HG03066 (cell line): Measurements from ENCODE around the gene RAC2.

Experiments used
- ATAC-seq: cut with Tn5 transposase; IDR thresholded peaks from one replicate; pipeline ENCODE4 v1.9.1; 2021; ENCODE audit warnings: low read depth; ENCODE audit not compliant: unreplicated experiment

RAC2 gene

DNA sequence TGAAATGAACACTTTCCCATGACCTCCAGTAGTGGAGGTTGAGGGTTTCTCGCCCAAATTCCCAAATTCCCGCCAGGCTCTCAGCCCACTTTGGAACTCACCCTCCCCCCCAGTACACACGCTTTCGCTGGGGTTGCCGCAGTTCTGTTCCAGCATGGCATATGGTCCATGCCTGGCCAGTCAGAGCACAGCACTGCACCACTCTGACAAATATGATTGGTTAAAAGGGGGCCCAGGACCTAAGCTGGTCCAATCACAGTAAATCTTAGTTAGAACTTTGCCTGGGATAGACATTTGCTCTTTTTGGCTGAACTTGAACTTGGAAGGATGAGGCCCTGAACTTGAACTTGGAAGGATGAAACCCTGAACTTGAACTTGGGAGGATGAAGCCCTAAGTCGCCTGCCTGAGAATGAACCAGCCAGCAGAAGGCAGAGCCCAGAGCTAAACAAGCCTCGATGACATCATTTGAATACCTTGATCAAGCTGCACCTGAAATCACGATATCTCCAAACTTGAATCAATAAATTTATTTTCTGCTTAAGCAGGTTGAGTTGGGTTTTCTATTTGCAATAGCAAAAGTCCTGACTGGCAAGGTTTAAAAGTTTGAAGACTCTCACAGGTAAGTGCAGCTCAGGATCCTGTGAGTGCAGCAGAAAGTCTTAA is 19.2 kb downstream of the RAC2 start:
- ATAC-seq, result no peak

GRCh38 chr22:37223965-37224551 is 20.0 kb downstream of the RAC2 start:
- no peak for ATAC-seq

DNA sequence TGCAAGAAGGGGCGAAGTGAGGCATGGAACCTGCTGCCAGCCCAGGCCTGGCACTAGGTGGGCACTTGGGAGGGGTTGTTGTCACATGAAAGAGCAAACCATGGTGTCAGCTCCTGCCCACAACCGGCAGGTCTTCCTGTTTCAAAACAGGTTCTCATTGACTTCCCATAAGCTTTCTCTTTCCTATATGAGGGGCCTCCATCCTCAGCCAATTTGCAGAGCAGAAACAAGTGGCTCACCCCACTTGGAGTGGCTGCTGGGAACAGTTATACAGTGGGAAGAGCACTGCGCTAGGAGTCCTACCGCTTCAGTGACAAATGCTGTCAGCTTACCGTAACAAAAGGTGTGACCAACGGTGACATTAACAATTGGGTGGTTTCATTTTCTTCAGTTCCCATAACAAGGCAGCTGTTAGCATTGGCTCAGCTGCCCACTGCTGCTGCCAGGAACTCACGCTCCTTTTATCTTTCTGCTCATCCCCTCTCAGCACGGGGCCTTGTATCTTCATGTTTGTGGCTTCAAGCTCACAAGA is 21.6 kb downstream of the RAC2 start:
- no peak for ATAC-seq

GRCh38 chr22:37221424-37222333 is 22.4 kb downstream of the RAC2 start:
- ATAC-seq, result no peak

- ATAC-seq, result no peak
Measured at GRCh38 chr22:37220543-37220981, 23.5 kb downstream of the RAC2 start.

GRCh38 chr22:37219533-37219932 is 24.5 kb downstream of the RAC2 start:
- ATAC-seq, result no peak

GRCh38 chr22:37218771-37219411 is 25.2 kb downstream of the RAC2 start:
- ATAC-seq, result peak; percentile 86

DNA sequence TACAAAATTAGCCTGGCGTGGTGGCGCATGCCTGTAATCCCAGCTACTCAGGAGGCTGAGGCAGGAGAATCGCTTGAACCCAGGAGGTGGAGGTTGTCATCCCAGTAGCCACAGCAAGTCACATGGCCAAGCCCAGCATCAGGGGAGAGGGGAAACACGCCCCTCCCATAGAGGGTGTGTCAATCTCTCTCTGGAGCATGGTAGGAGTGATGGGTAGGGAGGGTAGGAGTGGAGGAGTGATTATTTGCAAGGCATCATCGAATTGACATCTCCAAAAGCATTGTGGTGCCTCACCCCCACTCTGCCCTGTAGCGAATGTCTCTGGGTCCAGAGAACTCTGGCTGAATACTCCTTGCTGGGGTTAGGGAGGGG is 25.7 kb downstream of the RAC2 start:
- no peak for ATAC-seq

- no peak for ATAC-seq
Measured at GRCh38 chr22:37215890-37216289, 28.2 kb downstream of the RAC2 start.

DNA sequence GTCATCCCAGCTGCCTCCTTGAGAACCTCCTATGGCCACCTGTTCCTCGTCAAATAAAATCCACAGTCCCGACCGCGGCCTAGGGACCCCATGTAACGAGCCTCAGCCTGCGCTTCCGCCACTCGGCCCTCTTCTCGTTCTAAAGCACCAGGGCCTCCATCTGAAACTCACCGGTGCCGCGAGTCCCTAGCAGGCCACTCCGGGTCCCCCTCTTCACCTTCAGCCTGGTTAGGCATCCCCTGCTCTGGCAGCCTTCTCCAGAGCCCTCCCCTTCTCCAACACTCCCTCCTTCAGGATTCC is 29.4 kb downstream of the RAC2 start:
- ATAC-seq, result no peak

DNA sequence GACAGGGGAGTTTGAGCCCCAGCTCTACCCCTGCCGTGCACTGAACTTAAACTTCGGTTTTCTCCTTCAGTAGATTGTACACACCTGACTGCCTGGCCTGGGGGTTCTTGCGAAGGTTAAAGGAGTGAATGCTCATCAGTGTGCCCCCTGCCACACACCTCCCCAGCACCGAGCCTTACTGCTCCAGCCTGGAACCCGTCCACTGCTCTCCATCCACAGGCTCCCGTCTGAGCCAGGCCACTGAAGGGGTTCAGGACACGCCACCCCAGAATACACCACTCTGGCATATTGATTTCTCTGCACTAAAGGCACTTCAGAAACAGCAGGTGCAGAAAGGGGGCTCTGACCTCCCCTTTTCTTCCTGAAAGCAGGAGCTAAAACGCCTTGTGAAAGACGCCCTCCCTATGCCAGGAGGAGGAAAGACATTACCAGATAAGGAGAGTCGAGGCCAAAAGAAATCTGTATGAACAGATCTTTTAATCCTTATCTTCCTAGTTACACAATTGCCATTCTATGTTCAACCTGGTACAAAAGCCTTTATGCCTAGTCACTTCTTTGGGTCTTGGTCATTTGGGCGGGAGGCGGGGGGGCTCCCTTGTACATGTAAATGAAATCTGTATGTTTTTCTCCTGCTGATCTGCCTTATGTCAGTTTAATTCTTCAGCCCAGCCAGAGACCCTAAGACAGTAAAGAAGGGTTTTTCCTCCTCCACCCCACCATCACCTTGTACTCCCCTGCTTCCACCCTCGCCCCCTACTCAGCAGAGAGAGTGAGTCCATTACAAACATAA is 29.9 kb downstream of the RAC2 start:
- ATAC-seq, result no peak

- ATAC-seq, result no peak
Measured at GRCh38 chr22:37213218-37213855, 30.7 kb downstream of the RAC2 start.

GRCh38 chr22:37212174-37212906 is 31.7 kb downstream of the RAC2 start, which contains the start of gene SSTR3:
TSS of gene SSTR3 (minus strand) at chr22:37212477. CDS start at chr22:37207803, 4,674 bp downstream.
- ATAC-seq, result no peak

DNA sequence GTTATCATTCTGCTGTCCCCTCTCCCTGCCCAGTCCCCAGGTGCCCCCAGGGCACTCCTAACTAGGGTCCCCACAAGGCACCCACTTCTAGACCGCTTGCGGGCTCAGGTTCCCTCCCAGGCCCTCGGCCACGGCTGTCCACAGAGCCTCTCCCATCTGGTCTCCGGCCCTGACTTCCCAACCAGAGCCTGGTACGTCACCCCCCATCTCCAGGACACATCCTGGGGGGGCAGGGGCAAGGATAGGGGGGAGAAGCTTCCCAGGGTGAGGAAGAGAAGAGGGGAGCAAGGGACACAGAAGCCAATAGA is 32.2 kb downstream of the RAC2 start:
- ATAC-seq, result no peak

DNA sequence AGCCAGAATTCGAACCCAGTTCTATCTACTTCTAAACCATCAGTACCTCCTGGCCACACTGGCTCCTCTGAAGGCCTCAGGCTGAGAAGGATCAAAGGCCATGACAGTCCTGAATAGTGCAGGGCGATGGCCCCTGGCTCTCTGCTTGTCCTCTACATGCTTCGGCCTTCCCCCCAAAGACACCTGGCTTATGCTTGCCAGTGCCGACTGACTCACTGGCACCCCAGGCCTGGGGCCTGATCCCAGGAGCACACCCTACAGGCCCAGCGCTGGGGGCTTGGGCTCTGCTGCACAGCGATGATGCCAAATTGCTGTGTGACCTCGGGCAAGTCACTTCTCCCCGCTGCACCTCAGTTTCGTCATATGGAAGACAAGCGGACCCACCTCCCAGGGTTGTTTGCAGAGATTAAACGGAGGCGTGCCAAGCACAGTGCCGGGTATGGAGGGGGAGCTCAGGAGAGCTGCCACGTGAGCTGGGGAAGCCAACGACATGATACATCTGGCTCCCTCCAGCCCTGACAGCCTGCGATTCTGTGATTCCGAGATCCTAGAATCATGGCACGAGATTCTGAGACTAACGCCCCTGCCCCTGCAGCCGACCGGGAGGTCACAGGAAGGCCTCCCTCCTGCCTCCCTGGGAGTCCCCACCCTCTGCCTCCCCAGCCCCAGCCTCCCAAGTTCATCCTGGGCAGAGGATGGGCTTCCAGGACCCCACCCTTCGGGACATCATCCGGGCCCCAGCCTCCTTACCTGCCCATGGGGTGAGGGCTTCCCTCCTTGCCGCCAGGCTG is 32.8 kb downstream of the RAC2 start:
- no peak for ATAC-seq

GRCh38 chr22:37210041-37210803 is 33.8 kb downstream of the RAC2 start:
- ATAC-seq, result no peak

GRCh38 chr22:37209140-37209845 is 34.8 kb downstream of the RAC2 start:
- ATAC-seq, result no peak
